Measurements from ENCODE around the gene OR10K1.

GRCh38 chr1:158422212-158422611 lies 39.4 kb upstream of the OR10K1 start:
- TF ChIP-seq CTCF (conservative IDR thresholded peaks at IDR 0.05; ENCODE audit: low read length): no peak
- no peak for TF ChIP-seq EZH2phosphoT487 (IDR thresholded peaks at IDR 0.05; ENCODE audit: borderline replicate concordance)
